NCI-H748 (cell line): ENCODE measurements around the gene HTR2C.
"Not testable (repeated sequence)": the region's sequence is repeated elsewhere in the genome, so short reads cannot be mapped to it uniquely, and the experiment has no call there.

ENCODE experiments used
- DNase-seq: peaks from one replicate; lab custom pipeline; 2025; ENCODE audit not compliant: unreplicated experiment; lab: John Stamatoyannopoulos, UW

The HTR2C gene

GRCh38 chrX:114583646-114584374 is at the start of gene HTR2C:
Gene HTR2C (plus strand): TSS chrX:114584086. CDS start chrX:114726937, 142,851 bp downstream.
- DNase-seq: no peak

- DNase-seq: no peak
Observed at GRCh38 chrX:114580336-114580735, 3.5 kb upstream of the HTR2C start.

- DNase-seq: no peak
Observed at GRCh38 chrX:114581528-114582263, 2.2 kb upstream of the HTR2C start.

DNA sequence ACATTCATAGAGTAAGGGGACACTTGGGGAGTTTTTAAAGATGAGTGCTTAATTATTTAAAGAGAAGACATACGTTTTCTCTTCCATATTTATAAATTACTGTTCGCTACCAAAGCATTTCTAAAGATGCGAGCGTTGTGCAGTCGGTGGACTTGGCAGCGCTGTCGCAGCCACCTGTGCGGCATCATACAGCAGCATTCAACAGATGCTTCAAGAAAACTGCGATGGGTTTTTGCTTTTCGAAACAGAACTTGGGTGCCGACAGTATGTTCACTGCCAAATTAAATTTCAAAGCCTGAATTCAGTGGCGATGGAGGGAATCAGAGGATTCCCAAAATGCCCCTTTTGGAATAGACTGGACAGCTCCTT is 1.6 kb upstream of the HTR2C start:
- no peak for DNase-seq

- no peak for DNase-seq
Observed at GRCh38 chrX:114582698-114583395, 1.0 kb upstream of the HTR2C start.

DNA sequence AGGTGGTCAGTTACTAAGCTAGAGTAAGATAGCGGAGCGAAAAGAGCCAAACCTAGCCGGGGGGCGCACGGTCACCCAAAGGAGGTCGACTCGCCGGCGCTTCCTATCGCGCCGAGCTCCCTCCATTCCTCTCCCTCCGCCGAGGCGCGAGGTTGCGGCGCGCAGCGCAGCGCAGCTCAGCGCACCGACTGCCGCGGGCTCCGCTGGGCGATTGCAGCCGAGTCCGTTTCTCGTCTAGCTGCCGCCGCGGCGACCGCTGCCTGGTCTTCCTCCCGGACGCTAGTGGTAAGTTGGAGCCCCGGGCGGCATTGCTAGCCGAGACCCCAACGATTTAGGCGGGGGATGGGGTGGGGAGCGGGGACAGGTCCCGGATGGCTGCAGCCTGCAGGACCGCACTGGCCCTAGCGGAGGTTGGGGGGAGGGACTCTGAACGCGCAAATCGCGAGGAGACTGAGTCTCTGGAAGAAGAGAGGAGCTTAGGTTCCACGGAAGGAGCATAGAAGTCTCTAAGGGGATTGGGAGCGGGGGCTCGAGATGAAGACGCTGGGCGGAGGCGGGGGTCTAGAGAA is 573 bp downstream of the HTR2C start:
- DNase-seq: peak; percentile 24

DNA sequence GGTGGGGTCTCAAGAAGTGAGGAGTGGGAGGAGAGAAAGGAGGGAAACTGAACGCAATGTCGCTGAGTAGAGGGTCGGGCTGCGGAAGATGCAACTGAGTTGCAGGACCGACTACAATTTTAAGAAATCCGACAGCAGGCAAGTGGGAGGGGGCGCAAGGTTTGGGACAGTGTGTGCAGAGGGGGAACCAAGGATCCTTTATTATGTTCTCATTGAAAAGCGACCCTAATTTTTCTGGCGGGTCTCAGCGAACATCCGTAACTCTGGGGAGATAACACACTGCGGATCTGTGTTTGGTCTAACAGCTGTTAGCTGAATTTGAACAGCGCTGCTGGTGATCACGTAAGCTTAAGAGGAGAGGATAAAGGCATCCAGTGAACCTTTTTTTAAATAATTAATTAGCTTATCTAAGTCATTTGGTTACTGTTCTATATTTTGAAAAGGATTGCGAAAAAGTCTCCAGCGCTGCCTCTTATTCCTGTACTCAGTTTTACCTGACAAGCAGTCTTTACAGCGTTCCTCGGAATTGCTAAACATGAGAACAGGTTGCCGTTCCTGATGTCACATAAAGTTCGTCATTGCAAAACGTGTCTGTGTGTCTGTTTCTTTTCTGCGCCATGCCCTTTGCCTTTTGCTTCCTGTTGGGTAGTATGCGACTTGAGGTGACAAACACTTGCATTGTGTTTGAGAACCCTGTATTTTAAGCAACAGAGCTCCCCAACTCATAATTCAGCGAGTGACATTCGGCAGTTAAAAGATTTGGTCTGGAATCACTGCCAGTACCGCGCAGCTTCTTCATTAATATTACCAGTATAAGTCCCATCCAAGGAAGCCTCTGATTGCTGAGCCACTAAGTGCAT is 1.3 kb downstream of the HTR2C start:
- DNase-seq: peak; percentile 17

- DNase-seq: no peak
Observed at GRCh38 chrX:114591121-114591520, 7.2 kb downstream of the HTR2C start.

DNA sequence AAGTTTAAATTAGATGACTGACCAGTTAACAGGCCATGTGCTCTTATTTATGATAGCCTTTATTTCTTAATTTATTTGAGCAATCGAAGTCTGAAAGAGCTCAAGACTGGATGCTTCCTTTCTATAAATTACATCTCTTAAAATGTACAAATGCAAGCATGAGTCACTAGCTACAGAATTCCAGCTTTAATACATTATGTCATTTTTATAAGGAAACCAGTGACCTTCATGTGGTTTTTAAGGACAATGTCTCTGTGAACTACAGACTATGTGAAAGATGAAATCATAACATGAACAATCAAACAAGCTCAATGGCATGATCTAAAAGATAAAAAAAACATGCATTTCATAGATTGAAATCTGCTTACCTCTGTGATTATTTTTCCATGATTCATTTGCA is 15.4 kb downstream of the HTR2C start:
- DNase-seq: no peak

GRCh38 chrX:114599911-114600310 is 16.0 kb downstream of the HTR2C start:
- no peak for DNase-seq

- DNase-seq: not testable (repeated sequence)
Observed at GRCh38 chrX:114606619-114607018, 22.7 kb downstream of the HTR2C start.

DNA sequence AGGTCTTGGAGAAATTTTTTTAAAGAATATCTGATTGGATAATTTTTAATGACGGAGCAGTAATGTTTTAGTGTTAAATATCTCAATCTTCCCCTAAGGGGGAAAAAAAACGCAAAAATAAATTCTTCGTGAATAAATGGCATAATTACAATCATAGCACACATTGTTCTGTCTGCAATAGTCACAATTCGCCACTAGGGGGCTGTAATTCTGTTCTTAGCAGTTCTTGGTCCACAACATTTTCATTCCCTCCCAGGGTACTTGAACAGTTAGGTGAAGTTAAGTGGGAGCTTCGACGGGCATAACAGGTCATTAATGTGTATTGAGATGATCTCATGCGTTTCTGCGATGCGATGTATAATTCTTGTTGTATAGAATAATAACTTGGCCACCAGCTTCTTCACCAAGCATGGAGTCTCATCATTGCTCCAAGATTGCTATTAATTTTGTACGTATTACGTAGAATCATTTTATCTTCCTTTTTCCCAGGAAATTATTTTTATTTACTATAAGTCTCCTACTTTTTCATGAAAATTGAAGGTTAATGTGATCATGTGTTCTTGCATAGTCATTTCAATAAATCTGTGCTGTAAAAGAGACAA is 27.2 kb downstream of the HTR2C start:
- DNase-seq: peak; percentile 33

- no peak for DNase-seq
Observed at GRCh38 chrX:114615765-114616164, 31.9 kb downstream of the HTR2C start.

DNA sequence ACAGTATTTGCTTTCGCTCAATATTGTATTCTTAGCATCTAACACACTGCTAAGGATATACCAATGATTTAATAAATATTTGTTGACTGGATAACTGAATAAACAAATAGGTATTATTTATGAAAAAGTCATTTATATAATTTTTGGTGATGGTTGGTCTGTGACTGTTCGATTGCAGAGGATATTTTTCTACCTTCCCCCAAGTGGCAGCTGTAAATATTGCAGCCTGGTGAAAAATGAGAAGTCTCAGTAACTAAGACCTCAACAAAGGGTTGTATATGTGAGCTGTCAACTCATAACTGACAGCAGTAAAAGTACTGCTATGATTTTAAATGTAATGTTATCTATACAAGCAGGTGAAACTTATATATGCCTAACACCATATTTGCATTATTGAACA is 36.0 kb downstream of the HTR2C start:
- no peak for DNase-seq

DNA sequence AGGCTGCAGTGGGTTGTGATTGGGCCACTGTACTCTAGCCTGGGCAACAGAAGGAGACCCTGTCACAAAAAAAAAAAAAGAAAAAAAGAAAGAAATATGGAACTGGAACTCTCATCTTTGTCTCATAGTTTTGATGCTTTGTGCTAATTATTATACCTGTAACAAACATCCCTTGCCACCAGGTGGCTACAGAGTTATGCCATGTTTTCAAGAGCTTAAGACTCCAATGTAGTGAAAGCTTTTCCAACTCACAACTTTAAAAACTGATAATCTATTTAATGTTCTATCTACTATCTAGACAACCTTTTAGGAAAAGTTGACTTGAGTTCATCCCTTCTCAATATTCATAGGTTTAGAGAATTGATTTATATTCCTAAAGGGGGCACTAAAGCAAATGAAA is 42.4 kb downstream of the HTR2C start:
- peak; percentile 1 for DNase-seq

- DNase-seq: no peak
Observed at GRCh38 chrX:114635986-114636385, 52.1 kb downstream of the HTR2C start.

DNA sequence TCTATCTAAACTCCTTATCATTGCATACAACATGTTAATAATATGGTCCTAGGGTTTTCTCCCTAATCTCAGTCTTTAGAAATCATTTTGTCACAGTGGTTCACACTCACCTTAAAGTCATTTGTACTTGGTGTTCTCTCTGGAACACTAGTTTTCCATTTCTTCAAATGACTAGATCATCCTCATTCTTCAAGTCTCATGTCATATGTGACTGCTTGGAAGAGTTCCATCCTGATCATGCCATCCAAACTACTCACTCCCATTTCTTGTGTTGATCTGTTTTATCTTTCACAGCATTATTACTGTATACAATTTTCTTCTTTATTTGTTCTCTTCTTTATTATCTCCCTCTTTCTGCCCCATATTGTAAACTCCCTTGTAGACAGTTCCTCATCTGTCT is 66.5 kb downstream of the HTR2C start:
- DNase-seq: no peak

GRCh38 chrX:114675365-114675764 is 91.5 kb downstream of the HTR2C start:
- DNase-seq: no peak

GRCh38 chrX:114700533-114700932 is 116.6 kb downstream of the HTR2C start:
- not testable (repeated sequence) for DNase-seq

DNA sequence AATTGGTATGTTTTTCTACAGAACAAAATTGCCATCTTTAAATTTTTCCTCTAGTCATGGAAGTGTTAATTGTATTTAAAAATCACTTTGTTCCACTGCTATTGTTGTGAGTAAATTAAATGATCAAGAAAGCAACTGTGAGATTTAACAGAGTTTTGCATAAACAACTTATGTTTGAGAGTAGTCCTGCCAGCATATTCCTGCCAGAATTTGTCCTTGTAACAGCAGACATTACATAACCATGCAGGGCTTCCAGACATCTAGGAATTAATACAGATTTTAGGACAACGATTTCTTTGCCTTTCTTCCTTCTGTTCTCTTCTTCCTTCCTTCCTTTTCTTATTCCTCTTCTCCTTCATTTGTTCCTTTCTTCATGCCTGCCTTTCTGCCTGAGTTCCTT is 125.5 kb downstream of the HTR2C start:
- no peak for DNase-seq
